WERI-Rb-1 (cell line): ENCODE results near the gene CUL9.

Experiments used
- DNase-seq: peaks from one replicate; pipeline ENCODE4 v3.0.0-alpha.2; 2020
- H3K27ac ChIP-seq: fragments of 250-450 bp; sonication (Bioruptor Pico); 2 replicates; pipeline ENCODE4 v1.5.1; 2020; ENCODE audit warnings: mild to moderate bottlenecking, moderate library complexity
- H3K27me3 ChIP-seq: fragments of 250-450 bp; sonication (Bioruptor Pico); 2 replicates; pipeline ENCODE4 v1.5.1; 2021; ENCODE audit warnings: mild to moderate bottlenecking, low read depth, moderate library complexity; ENCODE audit not compliant: insufficient read depth, severe bottlenecking
- H3K36me3 ChIP-seq: fragments of 250-450 bp; sonication (Bioruptor Pico); 2 replicates; pipeline ENCODE4 v1.5.1; 2020; ENCODE audit warnings: mild to moderate bottlenecking, moderate library complexity
- H3K4me3 ChIP-seq: 2 replicates; pipeline ENCODE4 v1.5.1; 2011; ENCODE audit warnings: low read depth, mild to moderate bottlenecking, control low read depth, low read length
- H3K9me3 ChIP-seq: fragments of 250-450 bp; sonication (Bioruptor Pico); 2 replicates; pipeline ENCODE4 v1.5.1; 2021; ENCODE audit warnings: mild to moderate bottlenecking, moderate library complexity; ENCODE audit not compliant: severe bottlenecking
- TF ChIP-seq, protein P1 (sequence below): IDR thresholded peaks from 2 replicates; pipeline ENCODE4 v1.5.1; 2011; ENCODE audit warnings: low read depth, mild to moderate bottlenecking, control low read depth, inconsistent platforms, low read length

CUL9 gene

DNA sequence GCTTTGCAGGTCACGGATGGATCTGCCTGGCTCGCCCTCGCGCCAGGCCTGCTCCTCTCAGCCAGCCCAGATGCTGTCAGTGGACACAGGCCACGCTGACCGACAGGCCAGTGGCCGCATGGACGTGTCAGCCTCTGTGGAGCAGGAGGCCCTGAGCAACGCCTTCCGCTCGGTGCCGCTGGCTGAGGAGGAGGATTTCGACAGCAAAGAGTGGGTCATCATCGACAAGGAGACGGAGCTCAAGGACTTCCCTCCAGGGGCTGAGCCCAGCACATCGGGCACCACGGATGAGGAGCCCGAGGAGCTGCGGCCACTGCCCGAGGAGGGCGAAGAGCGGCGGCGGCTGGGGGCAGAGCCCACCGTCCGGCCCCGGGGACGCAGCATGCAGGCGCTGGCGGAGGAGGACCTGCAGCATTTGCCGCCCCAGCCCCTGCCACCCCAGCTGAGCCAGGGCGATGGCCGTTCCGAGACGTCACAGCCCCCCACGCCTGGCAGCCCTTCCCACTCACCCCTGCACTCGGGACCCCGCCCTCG is 80.9 kb downstream of the CUL9 start:
- no peaks in the 10 kb centered on the region for H3K27me3 ChIP-seq
- TF ChIP-seq, protein P1, sequence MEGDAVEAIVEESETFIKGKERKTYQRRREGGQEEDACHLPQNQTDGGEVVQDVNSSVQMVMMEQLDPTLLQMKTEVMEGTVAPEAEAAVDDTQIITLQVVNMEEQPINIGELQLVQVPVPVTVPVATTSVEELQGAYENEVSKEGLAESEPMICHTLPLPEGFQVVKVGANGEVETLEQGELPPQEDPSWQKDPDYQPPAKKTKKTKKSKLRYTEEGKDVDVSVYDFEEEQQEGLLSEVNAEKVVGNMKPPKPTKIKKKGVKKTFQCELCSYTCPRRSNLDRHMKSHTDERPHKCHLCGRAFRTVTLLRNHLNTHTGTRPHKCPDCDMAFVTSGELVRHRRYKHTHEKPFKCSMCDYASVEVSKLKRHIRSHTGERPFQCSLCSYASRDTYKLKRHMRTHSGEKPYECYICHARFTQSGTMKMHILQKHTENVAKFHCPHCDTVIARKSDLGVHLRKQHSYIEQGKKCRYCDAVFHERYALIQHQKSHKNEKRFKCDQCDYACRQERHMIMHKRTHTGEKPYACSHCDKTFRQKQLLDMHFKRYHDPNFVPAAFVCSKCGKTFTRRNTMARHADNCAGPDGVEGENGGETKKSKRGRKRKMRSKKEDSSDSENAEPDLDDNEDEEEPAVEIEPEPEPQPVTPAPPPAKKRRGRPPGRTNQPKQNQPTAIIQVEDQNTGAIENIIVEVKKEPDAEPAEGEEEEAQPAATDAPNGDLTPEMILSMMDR: no peak
- H3K9me3 ChIP-seq: no peaks in the 10 kb centered on the region
- H3K36me3 ChIP-seq: no peaks in the 10 kb centered on the region
- no peak for DNase-seq
- H3K27ac ChIP-seq: no peak overlapping the region
- no peak overlapping the region for H3K4me3 ChIP-seq

DNA sequence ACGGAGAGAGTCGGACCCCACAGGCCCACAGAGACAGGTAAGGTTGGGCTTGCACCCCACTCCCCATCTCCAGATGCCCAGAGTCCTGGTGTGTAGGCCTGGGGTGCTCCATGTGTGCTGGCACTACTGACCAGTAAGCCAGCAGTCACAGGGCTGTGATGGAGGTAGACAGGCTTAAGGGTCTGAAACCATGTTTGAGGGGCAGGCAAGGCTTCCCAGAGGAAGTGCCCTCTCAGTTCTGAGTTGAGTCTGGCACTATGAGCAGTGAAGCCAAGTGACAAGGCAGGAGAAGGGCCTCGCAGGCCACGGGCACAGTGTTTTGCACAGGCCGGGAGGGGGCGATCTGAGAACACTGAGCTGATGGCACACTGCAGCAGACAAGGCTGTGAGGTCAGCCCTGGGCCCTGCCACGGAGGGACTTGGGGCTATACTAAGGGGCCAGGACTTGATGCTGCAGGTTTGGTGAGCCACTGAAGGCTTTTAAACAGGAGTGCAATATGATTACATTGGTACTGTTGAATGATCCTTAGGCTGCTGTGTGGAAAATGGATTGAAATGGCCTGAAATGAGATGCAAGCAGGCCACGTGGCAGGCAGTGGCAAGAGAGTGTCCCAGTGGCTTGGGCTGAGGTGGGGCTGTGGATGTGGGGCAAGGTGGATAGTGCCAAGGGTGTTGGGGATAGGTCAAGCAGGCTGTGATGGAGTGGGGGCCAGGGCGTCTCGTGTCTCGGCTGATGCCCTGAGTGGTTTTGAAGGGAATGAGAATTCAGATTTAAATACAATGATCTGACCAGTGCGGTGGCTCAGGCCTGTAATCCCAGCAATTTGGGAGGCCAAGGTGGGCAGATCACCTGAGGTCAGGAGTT is 81.5 kb downstream of the CUL9 start:
- no peak overlapping the region for H3K27ac ChIP-seq
- H3K9me3 ChIP-seq: no peaks in the 10 kb centered on the region
- no peaks in the 10 kb centered on the region for H3K36me3 ChIP-seq
- H3K4me3 ChIP-seq: no peak overlapping the region
- DNase-seq: peak; percentile 95
- TF ChIP-seq, protein P1: peak; percentile 100
- H3K27me3 ChIP-seq: no peaks in the 10 kb centered on the region

- Histone ChIP-seq H3K36me3 (no peaks in the 10 kb centered on the region), H3K27ac (no peak overlapping the region), H3K4me3 (no peak overlapping the region), H3K9me3 (no peaks in the 10 kb centered on the region), H3K27me3 (no peaks in the 10 kb centered on the region)
- DNase-seq: no peak
- TF ChIP-seq, protein P1: no peak
Observed at GRCh38 chr6:43264599-43265145, 82.7 kb downstream of the CUL9 start.

DNA sequence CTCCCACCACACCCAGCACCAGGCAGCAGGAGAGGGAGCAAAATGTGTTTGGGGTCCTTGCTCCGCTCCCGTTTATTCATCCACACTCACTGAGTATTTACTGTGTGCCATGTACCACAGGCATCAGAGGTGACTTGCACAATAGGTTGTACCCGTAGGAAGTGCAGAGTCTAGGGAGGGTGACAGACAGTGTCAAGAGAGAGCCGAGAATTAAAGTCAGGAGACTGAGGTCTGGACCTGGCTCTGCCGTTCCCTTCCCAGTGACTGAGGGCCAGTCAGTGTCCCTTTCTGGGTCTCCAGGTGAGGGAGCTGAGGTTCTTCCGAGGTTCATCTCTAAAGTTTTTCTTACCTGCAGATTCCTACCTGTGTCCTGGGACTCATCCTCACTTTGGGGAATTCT is 83.6 kb downstream of the CUL9 start:
- H3K36me3 ChIP-seq: no peaks in the 10 kb centered on the region
- no peak overlapping the region for H3K4me3 ChIP-seq
- TF ChIP-seq, protein P1: peak; percentile 23; the same call in 1 of the 2 replicates
- H3K9me3 ChIP-seq: no peaks in the 10 kb centered on the region
- DNase-seq: no peak
- H3K27me3 ChIP-seq: no peaks in the 10 kb centered on the region
- no peak overlapping the region for H3K27ac ChIP-seq

- Histone ChIP-seq H3K36me3 (no peaks in the 10 kb centered on the region), H3K27me3 (no peaks in the 10 kb centered on the region), H3K4me3 (no peak overlapping the region), H3K27ac (peak overlapping the region; percentile 63), H3K9me3 (no peaks in the 10 kb centered on the region)
- TF ChIP-seq, protein P1: no peak
- DNase-seq: no peak
Observed at GRCh38 chr6:43267619-43268354, 85.8 kb downstream of the CUL9 start.
